Measurements from ENCODE around the gene REV3L. TPM values are rescaled to one million over a fixed set of nuclear protein-coding genes. Genes with fewer than 3 reads are reported as not detected.

REV3L gene
- total RNA-seq, 1 donor from 2014 or later = 23.0 TPM

GRCh38 chr6:111283707-111284106, 199.3 kb downstream of the REV3L start:
- Histone ChIP-seq H3K4me3 (ENCODE audit: insufficient read depth, low read depth, low read length) (no peak overlapping the region), H3K9ac (ENCODE audit: low read length) (no peak overlapping the region), H3K4me2 (ENCODE audit: low read length) (no peak overlapping the region), H3K9me3 (ENCODE audit: insufficient read depth, low read depth, low read length) (no peaks in the 10 kb centered on the region), H3K27ac (ENCODE audit: low read depth, low read length) (no peak overlapping the region), H3K4me1 (ENCODE audit: insufficient read depth, low read length) (no peaks in the 10 kb centered on the region), H4K20me1 (ENCODE audit: insufficient read depth, low read length) (no peaks in the 10 kb centered on the region), H3K79me2 (ENCODE audit: insufficient read depth, low read length) (no peaks in the 10 kb centered on the region), H3K36me3 (ENCODE audit: insufficient read depth, low read length) (peaks cover 3% of the 10 kb centered on the region), H2AFZ (ENCODE audit: low read depth, low read length) (no peak overlapping the region), H3K27me3 (ENCODE audit: insufficient read depth, low read length) (no peaks in the 10 kb centered on the region)
- DNase-seq (ENCODE audit: low read depth) (no peak), FAIRE-seq (no peak)
- Mint-ChIP-seq H3K27ac (ENCODE audit: unreplicated experiment) (no peak overlapping the region), H3K9me3 (ENCODE audit: unreplicated experiment) (no peaks in the 10 kb centered on the region), H3K4me1 (ENCODE audit: low read depth, unreplicated experiment) (peaks cover 5% of the 10 kb centered on the region), H3K27me3 (ENCODE audit: low read depth, unreplicated experiment) (no peaks in the 10 kb centered on the region), H3K36me3 (ENCODE audit: low read depth, unreplicated experiment) (peaks cover 25% of the 10 kb centered on the region), H3K4me3 (ENCODE audit: unreplicated experiment) (no peak overlapping the region)
- TF ChIP-seq EZH2 (IDR thresholded peaks at IDR 0.05; ENCODE audit: insufficient read depth, low read length) = no peak
- TF ChIP-seq CTCF (IDR thresholded peaks at IDR 0.05; ENCODE audit: insufficient read depth, low read depth, low read length) = no peak

- Histone ChIP-seq H3K79me2 (ENCODE audit: insufficient read depth, low read length) (no peaks in the 10 kb centered on the region), H2AFZ (ENCODE audit: low read depth, low read length) (no peak overlapping the region), H3K27ac (ENCODE audit: low read depth, low read length) (no peak overlapping the region), H3K4me3 (ENCODE audit: insufficient read depth, low read depth, low read length) (no peak overlapping the region), H3K36me3 (ENCODE audit: insufficient read depth, low read length) (peaks cover 3% of the 10 kb centered on the region), H3K4me1 (ENCODE audit: insufficient read depth, low read length) (no peaks in the 10 kb centered on the region), H3K9me3 (ENCODE audit: insufficient read depth, low read depth, low read length) (no peaks in the 10 kb centered on the region), H3K4me2 (ENCODE audit: low read length) (no peak overlapping the region), H3K9ac (ENCODE audit: low read length) (no peak overlapping the region), H3K27me3 (ENCODE audit: insufficient read depth, low read length) (no peaks in the 10 kb centered on the region), H4K20me1 (ENCODE audit: insufficient read depth, low read length) (no peaks in the 10 kb centered on the region)
- no peak for TF ChIP-seq EZH2 (IDR thresholded peaks at IDR 0.05; ENCODE audit: insufficient read depth, low read length)
- TF ChIP-seq CTCF (IDR thresholded peaks at IDR 0.05; ENCODE audit: insufficient read depth, low read depth, low read length) = no peak
- Mint-ChIP-seq H3K27me3 (ENCODE audit: low read depth, unreplicated experiment) (no peaks in the 10 kb centered on the region), H3K4me3 (ENCODE audit: unreplicated experiment) (no peak overlapping the region), H3K27ac (ENCODE audit: unreplicated experiment) (peak overlapping the region; percentile 34), H3K4me1 (ENCODE audit: low read depth, unreplicated experiment) (peaks cover 5% of the 10 kb centered on the region), H3K9me3 (ENCODE audit: unreplicated experiment) (no peaks in the 10 kb centered on the region), H3K36me3 (ENCODE audit: low read depth, unreplicated experiment) (peaks cover 33% of the 10 kb centered on the region)
- FAIRE-seq = no peak
- no peak for DNase-seq (ENCODE audit: low read depth)
These were observed 200.5 kb downstream of the REV3L start for GRCh38 chr6:111282515-111282914.

GRCh38 chr6:111280445-111280955, 202.5 kb downstream of the REV3L start:
- H3K27ac ChIP-seq (ENCODE audit: low read depth, low read length) = no peak overlapping the region
- H2AFZ ChIP-seq (ENCODE audit: low read depth, low read length) = no peak overlapping the region
- no peaks in the 10 kb centered on the region for H3K27me3 Mint-ChIP-seq (ENCODE audit: low read depth, unreplicated experiment)
- no peak overlapping the region for H3K4me2 ChIP-seq (ENCODE audit: low read length)
- H3K9me3 ChIP-seq (ENCODE audit: insufficient read depth, low read depth, low read length) = no peaks in the 10 kb centered on the region
- H3K79me2 ChIP-seq (ENCODE audit: insufficient read depth, low read length) = no peaks in the 10 kb centered on the region
- H3K4me3 ChIP-seq (ENCODE audit: insufficient read depth, low read depth, low read length) = no peak overlapping the region
- peaks cover 6% of the 10 kb centered on the region for H3K36me3 ChIP-seq (ENCODE audit: insufficient read depth, low read length)
- H3K4me1 ChIP-seq (ENCODE audit: insufficient read depth, low read length) = no peaks in the 10 kb centered on the region
- peaks cover 49% of the 10 kb centered on the region for H3K36me3 Mint-ChIP-seq (ENCODE audit: low read depth, unreplicated experiment)
- H3K4me3 Mint-ChIP-seq (ENCODE audit: unreplicated experiment) = no peak overlapping the region
- H3K27ac Mint-ChIP-seq (ENCODE audit: unreplicated experiment) = no peak overlapping the region
- peaks cover 7% of the 10 kb centered on the region for H3K9me3 Mint-ChIP-seq (ENCODE audit: unreplicated experiment)
- no peaks in the 10 kb centered on the region for H3K27me3 ChIP-seq (ENCODE audit: insufficient read depth, low read length)
- H4K20me1 ChIP-seq (ENCODE audit: insufficient read depth, low read length) = no peaks in the 10 kb centered on the region
- H3K9ac ChIP-seq (ENCODE audit: low read length) = no peak overlapping the region
- DNase-seq (ENCODE audit: low read depth) = peak; percentile 37
- peak; percentile 5 for FAIRE-seq
- TF ChIP-seq EZH2 (IDR thresholded peaks at IDR 0.05; ENCODE audit: insufficient read depth, low read length) (no peak), CTCF (IDR thresholded peaks at IDR 0.05; ENCODE audit: insufficient read depth, low read depth, low read length) (no peak)
- H3K4me1 Mint-ChIP-seq (ENCODE audit: low read depth, unreplicated experiment) = peaks cover 5% of the 10 kb centered on the region
